ENCODE measurements around the gene PALM3.

DNA sequence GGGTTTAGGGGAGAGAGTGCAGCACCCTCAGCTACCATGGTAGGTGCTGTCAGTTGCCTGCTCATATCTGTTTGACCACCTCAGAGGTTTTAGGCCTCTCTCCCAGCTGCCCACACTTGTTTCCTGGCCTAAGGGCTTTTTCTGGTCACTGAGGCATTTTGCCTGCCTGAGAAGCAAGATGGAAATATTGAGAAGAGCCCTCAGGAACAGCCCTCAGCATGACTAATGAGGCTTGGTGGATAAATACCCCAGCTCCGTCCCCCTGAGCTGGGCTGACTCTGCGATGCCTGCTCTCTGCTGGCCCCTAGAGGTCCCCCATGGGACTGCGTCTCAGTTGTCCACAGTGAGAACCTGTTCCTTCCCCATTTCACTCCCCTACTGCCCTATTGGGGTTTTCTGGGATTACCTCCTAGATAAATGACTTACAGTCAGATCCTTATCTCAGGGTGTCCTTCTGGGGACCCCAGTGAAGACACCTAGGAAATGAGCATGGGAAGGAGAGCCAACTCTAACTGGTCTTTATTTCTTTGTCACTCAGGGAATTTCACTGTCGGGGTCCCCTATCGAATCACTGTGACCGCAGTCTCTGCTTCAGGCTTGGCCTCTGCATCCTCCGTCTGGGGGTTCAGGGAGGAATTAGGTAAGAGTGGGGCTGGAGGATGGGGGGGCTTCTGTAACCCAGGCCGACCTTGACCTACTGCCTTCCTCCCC, 13.3 kb downstream of the PALM3 start:
- TF ChIP-seq POLR2A (IDR thresholded peaks at IDR 0.05), result no peak
- TF ChIP-seq, protein P1, sequence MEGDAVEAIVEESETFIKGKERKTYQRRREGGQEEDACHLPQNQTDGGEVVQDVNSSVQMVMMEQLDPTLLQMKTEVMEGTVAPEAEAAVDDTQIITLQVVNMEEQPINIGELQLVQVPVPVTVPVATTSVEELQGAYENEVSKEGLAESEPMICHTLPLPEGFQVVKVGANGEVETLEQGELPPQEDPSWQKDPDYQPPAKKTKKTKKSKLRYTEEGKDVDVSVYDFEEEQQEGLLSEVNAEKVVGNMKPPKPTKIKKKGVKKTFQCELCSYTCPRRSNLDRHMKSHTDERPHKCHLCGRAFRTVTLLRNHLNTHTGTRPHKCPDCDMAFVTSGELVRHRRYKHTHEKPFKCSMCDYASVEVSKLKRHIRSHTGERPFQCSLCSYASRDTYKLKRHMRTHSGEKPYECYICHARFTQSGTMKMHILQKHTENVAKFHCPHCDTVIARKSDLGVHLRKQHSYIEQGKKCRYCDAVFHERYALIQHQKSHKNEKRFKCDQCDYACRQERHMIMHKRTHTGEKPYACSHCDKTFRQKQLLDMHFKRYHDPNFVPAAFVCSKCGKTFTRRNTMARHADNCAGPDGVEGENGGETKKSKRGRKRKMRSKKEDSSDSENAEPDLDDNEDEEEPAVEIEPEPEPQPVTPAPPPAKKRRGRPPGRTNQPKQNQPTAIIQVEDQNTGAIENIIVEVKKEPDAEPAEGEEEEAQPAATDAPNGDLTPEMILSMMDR (IDR thresholded peaks at IDR 0.05), result peak in 1 of 3 experiments; percentile 35

Data from vagina (tissue), 2 donors.